Gastrocnemius medialis (tissue), 4 donors: ENCODE results near the gene HTR1D.

Source experiments
- POLR2A ChIP-seq, 2 donors: fragments of 450-650 bp; IDR thresholded peaks; one replicate each; pipeline ENCODE4 v1.6.1; 2017; ENCODE audit warnings: antibody characterized with exemption in 2 of 2, mild to moderate bottlenecking in 2 of 2, moderate library complexity in 2 of 2
- TF ChIP-seq, protein P1 (sequence below), 5 experiments: fragments of 450-650 bp in 3 of 5; fragments of 200-600 bp in 2 of 5; sonication (generic) in 2 of 5; IDR thresholded peaks in 4 of 5; conservative IDR thresholded peaks in 1 of 5; 1 replicate in 4 of 5; 2 replicates in 1 of 5; pipeline ENCODE4 v1.5.1; 2016 to 2019; ENCODE audit warnings: antibody characterized with exemption in 5 of 5, mild to moderate bottlenecking in 3 of 5, moderate library complexity in 3 of 5

DNA sequence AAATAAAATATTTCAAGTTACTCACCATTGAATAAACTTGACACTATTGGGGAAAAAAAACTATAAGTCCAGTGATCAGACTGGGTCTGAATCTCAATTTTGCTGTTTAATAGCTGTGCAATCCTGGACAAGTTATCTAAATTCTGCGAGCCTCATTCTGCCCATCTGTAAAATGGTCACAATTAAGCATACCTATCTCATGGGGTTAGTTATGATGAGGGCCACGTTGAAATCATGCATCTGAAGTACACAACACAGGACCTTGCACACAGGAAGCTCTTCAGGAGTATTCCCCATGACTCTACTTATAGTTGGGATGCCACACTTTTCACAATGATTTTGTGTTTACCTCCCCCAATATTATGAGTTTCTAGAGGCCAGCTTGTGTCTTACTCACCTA is 3.8 kb upstream of the HTR1D start:
- no peak for TF ChIP-seq POLR2A (IDR thresholded peaks at IDR 0.05)
- TF ChIP-seq, protein P1, sequence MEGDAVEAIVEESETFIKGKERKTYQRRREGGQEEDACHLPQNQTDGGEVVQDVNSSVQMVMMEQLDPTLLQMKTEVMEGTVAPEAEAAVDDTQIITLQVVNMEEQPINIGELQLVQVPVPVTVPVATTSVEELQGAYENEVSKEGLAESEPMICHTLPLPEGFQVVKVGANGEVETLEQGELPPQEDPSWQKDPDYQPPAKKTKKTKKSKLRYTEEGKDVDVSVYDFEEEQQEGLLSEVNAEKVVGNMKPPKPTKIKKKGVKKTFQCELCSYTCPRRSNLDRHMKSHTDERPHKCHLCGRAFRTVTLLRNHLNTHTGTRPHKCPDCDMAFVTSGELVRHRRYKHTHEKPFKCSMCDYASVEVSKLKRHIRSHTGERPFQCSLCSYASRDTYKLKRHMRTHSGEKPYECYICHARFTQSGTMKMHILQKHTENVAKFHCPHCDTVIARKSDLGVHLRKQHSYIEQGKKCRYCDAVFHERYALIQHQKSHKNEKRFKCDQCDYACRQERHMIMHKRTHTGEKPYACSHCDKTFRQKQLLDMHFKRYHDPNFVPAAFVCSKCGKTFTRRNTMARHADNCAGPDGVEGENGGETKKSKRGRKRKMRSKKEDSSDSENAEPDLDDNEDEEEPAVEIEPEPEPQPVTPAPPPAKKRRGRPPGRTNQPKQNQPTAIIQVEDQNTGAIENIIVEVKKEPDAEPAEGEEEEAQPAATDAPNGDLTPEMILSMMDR (IDR thresholded peaks at IDR 0.05 in 4 of 5, conservative IDR thresholded peaks at IDR 0.05 in 1 of 5) = no peak
